ENCODE results near the gene ASAP2. TPM values are rescaled to one million over a fixed set of nuclear protein-coding genes. Genes with fewer than 3 reads are reported as not detected.

Gene ASAP2
- total RNA-seq, 1 donor from 2014 or later = 58.0 TPM

GRCh38 chr2:9279426-9279825 lies 72.8 kb downstream of the ASAP2 start:
- DNase-seq = no peak

DNA sequence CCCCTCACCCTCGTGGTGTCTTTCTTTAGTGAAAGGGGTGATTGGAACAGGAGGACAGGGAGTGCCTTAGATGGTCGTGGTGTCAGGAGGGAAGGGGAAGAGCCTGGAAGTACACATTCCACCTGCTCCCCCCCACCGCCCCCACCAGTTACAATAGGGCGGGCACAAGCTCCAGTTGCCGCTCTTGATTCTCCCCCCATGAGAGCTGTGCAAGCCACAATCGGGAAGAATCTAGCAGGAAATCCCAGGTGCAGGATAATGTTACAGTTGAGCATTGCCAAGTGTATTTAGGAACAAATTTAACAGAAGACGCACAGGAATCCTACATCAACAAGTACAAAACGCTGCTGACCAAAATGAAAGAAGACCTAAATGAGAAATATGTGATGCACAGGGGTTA lies 73.6 kb downstream of the ASAP2 start:
- no peak for DNase-seq

DNA sequence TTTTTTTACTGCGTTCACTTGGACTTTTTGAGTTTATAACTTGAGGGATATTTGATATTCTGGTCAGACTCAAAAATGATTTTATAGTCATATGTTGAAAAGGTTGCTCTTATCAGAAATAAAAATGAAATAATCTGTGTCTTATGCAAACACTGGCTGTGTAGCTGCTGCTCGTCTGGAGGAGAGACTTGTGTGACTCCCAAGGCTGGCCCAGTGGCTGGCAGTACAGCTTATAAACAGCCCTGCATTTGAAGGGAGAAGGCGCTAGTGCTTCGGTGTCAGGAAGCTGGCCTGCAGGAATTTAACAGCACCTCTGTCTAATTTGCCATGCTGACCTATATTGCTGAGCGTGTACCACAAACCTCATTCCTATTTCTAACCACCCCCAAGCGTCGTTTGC lies 74.5 kb downstream of the ASAP2 start:
- DNase-seq = no peak

DNA sequence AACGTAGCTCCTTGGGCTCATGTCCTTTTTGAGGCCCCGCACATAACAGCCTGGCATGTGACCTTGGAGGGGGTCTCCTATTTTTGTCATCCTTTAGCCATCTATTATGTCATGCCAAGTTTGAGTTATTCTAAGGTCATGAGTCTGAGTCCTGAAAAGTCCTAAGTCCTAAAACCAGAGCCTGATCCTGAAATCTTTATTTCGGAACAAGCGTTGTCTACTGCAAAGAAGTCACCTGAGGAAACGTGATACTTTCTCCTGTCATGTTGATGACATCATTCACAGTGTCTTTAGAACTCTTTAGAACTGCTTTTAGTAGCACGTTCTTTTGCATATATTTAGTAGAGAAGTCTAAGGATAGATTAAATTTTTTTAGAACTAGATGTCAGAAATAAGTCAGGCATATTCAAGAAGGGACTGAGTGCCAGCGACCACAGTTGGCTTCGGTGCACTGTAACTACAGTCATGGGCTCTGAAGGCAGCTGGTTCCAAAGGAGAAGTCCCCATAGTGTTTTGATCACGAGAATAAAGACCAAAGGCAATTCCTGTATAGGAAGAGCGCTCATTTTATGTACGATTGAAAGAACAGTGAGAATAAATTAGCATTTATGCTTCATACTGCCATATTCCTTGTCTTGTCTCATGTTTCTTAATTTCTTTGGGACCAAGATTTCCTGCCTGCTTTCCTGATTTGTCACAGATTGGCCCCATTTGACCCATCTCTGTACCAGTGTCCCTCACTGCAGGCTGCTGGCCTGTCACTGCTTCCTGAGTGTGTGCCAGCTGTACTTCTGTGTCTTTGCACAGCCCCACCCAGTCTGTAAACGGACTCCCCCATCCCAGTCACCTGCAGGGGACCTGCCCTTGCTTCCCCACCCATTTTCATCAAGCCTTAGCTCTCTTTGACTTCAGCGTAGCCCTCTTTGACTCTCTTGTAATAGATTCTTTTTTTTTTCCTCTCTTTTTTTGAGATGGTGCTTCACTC lies 75.8 kb downstream of the ASAP2 start:
- DNase-seq = no peak

- no peak for DNase-seq
Observed at GRCh38 chr2:9284521-9285297, 78.1 kb downstream of the ASAP2 start.

- no peak for DNase-seq
Observed at GRCh38 chr2:9285385-9285920, 78.8 kb downstream of the ASAP2 start.

GRCh38 chr2:9285921-9286320 lies 79.3 kb downstream of the ASAP2 start:
- no peak for DNase-seq

- no peak for DNase-seq
Observed at GRCh38 chr2:9286554-9287399, 80.2 kb downstream of the ASAP2 start.

- peak; percentile 96 for DNase-seq
Observed at GRCh38 chr2:9287400-9288045, 80.9 kb downstream of the ASAP2 start.

GRCh38 chr2:9288233-9288632 lies 81.6 kb downstream of the ASAP2 start:
- DNase-seq = peak; percentile 32

DNA sequence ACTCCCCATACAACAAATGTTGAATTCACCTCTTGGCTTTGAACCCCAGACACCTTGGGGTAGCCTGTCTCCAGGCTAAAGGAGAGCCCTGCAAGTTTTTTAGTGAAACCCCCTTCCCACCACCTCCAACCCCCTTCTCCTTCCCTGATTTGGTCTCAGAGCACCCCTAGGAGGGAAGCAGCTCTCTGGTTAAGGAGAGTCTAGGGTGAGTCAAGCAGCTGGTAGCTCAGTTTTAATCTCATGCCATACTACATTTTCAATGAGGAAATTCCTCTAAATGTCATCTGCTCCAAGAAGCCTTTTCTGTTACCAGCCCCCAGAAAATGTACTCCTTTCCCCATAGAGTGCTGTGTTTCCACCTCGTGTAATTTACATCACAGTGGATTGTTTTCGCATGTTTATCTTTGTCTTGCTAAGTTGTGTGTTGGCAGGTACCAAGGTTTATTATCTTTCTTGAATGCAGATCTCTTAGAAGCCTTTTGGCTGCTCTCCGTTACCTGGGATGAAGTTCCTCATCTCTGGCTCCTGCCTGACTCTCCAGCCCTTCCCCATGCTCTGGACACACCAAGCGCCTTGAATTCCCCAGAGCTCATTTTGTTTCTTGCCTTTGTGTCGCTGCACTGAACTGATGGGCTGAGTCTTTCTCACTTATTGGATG lies 82.2 kb downstream of the ASAP2 start:
- no peak for DNase-seq

DNA sequence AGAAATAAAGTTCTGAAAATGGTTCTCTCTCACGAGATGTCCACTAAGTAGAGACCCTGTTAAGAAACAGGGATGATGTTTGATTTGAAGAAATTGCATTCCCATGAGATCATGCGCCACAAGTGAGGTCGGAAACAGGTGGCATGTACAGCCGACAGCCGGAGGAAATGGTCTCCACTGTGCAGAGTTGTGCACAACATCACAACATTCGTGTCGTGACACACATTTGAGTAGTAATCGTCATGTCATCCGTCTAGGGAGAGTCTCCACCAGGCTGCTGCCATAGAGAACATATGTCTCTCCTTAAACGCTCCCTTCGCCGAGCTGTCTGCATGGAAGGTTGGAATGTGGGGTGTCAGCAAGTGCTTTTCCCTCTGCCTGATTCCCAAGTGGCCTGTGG lies 84.7 kb downstream of the ASAP2 start:
- DNase-seq = peak; percentile 62

DNA sequence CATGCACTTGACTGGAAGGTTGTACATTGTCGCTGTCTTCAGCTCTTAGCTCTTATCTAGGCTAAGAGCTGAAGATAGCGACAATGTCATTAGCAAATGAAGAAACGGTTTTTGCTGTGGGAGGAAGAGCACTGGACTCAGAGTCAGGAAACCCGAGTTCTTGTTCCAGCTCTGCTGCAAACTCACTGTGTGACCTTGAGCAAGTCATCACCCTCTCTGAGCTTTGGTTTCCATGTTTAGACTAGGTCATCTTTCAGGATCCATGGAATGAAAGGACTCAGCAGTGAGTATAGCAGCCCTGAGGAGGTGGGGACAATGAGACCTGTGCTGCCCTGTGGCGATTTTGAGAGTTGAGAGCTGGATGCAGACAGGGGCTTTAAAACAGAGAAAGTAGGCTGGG lies 85.3 kb downstream of the ASAP2 start:
- no peak for DNase-seq

DNA sequence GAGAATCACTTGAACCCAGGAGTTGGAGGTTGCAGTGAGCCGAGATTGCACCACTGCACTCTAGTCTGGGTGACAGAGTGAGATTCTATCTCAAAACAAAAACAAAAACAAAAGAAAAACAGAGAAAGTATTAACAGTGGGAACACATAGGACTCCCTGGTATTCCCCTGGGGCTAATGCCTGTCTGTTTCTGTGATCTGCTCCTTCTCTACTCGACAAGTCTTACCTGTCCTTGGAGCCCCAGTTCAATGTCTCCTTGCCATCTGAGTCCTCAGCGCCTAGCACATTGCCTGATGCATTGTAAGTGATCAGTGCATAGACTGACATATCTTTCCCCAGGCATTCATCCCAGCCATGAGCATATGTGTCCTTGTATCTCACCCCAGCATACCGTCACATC lies 85.8 kb downstream of the ASAP2 start:
- no peak for DNase-seq

GRCh38 chr2:9294764-9295163 lies 88.2 kb downstream of the ASAP2 start:
- no peak for DNase-seq

DNA sequence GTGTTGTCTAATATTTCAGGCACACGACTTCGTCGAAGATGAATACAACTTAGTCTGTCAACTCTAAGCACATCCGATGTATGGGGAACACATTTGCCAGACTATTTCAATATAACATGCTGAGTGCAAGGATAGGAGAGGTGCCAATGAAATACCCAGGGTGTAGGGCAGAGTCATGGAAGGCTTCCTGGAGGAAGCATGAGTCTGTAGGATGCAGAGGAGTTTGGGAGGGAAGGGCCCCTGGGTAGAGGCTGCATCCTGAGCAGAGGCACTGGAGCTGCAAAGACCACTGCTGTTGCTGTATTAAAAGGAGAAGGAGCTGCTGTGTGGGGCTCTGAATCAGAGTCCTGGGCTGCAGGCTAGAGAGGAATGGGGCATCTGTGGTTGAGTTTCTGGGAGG lies 89.9 kb downstream of the ASAP2 start:
- no peak for DNase-seq

DNA sequence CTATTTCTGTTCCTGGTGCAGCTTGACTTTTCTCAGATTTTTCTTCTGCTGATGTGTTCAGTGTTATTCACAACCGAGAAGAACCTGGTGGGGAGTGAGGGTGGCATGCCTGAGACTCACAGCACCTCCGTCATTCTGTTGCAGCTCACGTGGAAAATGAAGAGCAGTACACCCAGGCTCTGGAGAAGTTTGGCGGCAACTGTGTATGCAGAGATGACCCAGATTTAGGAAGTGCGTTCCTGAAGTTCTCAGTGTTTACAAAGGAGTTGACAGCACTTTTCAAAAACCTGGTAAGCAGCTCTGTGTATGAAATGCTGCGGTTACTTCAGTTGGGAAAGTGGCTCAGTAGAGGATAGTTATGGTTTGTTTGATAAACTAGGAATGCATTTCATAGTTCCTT lies 90.5 kb downstream of the ASAP2 start:
- no peak for DNase-seq

- DNase-seq = no peak
Observed at GRCh38 chr2:9297807-9298206, 91.2 kb downstream of the ASAP2 start.

DNA sequence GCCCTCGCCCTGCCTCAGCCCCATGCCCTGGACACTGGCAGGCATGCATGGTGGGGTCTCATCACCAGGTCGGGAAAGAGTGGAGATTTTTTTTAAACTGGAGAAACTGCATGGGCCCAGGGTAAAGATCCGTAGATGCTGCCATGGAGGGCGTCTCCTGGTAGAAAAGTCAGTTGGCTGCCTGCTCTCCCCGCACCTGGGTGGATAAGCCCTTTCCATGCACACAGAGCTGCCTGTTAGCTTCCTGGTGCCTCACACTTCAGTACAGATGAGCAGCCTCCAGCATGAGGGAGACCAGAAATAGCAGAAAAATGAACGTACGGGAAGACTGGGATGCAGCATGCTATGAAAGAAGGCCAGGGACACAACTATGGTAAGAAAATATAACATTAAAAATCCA lies 92.0 kb downstream of the ASAP2 start:
- no peak for DNase-seq

DNA sequence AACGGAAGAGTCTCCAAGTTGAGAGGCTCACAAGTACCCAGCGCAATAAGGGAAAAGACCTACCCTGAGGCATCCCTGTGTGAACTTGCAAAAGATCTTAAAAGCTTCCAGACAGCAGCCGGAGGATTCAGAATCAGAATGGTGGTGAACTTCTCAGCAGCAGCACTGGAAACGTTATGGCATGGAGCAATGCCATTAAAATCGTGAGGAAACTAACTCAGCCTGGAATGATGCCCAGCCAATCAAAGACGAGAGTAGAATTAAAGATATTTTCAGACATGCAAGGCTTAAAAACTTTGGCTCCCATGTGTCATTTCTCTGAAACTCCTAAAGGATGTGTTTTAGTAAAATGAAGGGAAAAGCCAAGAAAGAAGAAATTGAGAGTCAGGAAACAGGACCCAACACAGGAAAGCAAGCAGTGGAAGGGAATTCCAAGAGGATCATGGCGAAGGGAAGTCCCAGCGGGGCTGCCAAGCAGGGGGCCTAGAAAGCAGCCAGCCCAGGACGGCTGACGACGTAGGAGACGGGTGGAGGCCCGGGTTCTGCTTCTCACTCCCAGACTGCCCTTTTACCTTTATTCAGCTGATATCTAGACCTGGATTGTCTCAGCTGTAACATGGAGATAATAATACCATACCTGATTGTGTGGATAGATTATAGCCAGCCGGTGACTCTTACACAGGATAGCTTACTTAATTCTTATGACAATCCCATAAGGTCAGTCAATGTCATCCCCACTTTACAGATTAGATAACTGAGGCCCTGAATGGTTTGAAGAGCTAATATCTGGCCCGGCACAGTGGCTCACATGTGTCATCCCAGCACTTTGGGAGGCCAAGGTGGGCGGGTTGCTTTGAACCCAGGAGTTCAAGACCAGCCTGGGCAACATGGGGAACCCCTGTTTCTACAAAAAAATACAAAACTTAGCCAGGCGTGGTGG lies 92.8 kb downstream of the ASAP2 start:
- DNase-seq = no peak
